NOMO-1 treated with DMSO at 0.1 percent for 48 hours (cell line): ENCODE measurements around the gene CACNA2D1.
A peak's percentile ranks its signal among the peaks of the same experiment; 100 is the strongest.

Experiments used
- DNase-seq: peaks from one replicate; lab custom pipeline; 2025; ENCODE audit not compliant: unreplicated experiment; lab: John Stamatoyannopoulos, UW

CACNA2D1 gene

DNA sequence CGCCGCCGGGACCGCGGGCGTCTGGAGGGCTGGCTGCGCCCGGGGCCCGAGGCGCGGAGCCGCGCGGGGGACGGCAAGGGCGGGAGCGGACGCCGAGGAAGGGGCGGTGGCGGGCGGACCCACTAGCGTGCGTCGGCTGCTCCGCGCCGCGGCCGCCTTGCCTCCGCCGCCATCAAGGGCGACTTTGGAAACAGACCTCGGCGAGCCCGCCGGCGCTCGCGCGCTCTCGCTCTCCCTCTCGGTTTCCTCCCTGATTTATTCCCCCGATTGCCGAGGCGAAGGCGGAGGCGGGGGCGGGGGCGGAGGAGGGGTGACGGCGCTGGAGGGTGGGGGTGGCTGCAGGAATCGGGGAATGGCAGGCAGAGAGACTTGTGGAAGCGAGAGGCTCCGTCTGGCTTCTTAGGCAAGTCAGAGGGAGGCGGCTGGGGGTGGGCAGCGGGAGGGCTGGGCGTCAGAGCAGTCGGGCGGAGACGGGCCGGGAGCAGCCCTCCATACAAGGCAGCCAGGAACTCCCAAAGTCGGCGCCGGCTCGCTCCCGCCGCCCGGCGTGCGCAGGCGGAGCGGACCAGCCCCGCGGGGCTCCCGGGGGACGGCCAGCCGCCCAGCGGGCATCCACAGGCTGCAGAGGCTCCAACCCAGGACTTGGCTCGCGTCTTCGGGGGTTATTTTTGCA is at the start of gene CACNA2D1:
Gene CACNA2D1, minus strand, starts transcription at position 231 of the 673 bp plus-strand sequence.
- peak; percentile 45 for DNase-seq

DNA sequence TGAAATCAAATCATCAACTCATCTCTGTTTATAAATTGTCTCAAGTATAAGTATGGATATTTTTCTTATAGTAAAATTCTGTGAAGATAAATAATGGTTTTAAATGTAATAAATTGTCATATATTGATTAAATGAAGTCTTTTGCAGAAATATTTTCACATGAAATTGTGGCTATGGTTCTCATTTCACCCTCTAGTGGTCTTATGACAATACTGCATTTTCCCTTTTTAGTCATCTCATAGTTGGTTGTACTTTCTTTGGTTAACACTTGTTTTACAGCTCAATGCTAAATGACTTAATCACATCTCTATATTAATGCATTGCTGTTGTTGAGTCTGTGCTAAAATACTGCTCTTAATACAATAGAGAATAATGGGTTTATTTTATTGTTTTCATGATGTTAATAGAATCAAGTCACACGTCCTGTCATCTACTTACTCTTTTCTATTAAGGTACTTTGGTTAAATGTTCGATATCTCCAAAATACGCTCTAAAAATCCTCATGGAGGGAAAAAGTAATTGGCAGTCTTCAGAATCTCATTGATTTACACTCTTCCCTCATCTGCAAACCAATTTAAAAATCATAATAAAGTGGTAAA is 38.0 kb upstream of the CACNA2D1 start:
- peak; percentile 50 for DNase-seq

DNA sequence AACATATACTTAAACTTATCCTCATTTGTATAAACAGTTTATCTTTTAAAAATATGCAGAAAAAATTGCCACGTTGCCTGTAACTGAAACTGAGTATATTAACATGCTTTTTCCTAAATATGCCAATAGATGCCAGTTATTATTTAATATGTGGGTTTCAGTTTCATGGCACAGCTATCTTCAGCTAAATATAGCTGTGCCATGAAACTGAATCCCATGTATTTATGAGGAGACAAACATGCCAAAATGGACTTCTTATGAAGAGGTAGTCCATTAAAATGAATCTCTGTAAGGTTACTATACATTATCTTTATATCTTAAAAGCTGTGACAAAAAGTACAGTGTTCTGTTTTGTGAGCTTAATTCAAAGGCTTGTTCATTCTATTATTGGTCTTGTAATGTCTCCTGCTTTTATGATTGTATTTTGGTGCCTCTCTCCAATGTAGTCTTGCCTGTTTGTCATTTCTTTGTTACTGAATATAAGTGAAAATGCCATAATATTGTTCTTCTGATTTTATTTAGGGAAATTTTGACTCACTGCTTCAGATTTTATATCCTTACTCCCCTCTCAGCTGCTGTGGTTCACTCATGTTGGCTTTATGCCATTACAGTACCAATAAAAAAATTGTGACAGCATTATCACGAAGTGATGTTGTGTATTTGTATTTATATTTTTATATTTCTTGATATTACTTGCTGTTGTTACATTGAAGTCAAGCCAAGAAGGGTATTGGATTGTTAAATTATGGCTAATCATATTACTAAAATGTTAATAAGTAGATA is 34.3 kb upstream of the CACNA2D1 start:
- no peak for DNase-seq

DNA sequence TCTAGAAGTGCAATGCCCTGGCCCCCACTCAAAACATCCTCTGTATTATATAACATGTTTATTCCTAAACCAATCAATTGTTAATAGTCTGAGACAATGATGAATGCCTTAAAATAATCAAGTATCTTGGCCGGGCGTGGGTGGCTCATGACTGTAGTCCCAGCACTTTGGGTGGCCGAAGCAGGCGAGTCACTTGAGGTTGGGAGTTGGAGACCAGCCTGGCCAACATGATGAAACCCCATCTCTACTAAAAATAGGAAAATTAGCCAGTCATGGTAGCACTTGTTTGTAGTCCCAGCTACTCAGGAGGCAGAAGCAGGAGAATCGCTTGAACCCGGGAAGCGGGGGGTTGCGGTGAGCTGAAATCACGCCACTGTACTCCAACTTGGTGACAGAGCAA is 29.4 kb upstream of the CACNA2D1 start:
- no peak for DNase-seq

DNA sequence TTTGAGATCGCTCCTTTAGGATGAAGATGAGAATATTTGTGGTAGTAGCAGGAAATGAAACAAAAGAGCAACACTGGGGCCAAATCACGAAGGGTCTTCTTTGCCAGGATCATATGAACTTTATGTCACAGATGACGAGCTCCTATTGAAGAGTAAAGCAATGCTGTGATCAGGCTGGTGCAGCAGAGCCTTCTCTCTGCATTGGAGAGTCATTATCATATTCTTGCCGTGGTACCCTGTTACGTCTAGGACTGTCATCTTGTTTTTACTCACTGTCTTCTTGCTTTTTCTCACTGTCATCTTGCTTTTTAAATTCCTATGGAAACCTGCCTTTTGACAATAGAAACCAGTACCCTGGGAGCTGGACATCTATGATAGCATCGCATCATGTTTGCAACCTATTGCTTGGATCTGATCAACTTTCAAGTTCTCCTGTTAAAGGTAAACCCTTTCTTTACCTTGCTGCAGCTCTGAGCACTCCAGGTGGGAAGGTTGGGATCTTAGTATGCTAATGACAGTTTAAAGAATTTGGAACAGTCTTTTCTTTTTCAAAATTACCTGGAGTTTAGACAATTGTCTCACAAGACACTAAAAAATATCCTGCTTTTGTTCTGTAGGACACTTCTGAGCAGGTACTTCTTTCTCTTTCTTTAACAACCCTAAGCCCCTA is 27.9 kb upstream of the CACNA2D1 start:
- DNase-seq = no peak

DNA sequence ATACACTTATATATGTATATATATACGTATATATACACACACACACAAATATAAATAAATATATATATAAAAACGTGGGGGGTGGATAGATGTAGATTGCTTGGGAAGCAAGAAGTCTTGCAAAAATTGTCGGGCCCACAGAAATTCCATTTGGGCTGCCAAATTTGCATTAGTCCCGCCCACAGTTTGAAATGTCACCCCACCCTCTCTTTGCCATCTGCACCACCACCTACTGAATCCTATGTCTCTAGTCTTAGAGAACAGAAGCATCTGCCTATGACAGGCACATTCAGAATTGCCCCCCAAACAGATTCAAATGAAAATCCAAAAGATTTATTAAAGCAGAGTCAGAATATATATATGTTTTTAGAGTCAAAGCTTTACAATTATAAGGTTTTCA is 25.6 kb upstream of the CACNA2D1 start:
- no peak for DNase-seq

DNA sequence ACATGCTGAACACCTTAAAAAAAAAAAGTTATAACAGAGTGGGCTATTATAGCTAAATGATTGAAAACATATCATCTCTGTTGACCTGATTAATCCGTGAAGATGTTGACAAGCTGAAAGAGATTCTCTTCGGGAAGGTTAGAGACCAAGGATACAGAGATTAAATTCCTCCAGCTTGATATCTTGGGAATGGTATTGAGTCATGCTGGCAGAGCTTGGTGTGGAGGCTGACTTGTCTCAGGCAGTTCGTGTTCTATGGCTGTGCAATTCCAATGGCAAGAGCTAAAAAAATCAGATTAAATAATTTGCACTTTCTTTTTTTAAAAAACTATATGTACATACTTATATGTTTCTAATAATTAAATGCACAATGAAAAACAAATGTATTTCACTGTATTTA is 24.9 kb upstream of the CACNA2D1 start:
- no peak for DNase-seq

DNA sequence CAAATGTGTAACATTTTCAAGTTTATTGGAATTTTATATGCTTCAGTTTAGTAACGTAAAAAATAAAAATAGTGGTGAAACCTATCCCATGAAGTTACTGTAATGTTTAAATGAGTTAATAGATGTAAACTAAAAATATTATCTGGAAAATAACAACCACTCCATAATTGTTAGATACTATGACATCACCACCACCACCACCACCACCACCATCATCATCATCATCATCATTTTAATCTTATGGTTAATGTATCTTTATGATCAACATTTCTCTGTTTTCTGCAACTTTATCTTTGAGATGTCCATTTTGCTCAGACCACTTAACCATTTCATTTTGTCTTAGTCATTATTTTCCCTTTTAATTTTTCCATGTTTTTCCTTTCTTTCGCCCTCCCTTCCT is 23.4 kb upstream of the CACNA2D1 start:
- DNase-seq = no peak

DNA sequence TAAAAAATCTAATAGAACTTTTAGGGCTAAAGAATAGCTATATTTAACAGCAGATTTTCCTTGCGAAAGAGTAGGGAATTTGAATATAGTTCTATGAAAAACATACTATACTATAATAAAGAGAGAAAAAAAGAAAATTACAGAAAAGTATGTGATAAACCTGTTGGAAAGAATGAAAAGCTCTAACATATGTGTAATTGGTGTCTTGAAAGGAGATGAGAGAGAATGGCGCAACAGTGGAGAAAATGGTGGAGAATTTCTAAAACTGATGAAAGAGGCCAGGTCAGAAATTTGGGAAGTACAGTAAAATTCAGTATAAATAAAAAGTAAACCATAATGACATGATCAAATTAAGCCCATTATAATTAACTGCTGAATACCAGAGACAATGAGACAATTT is 20.8 kb upstream of the CACNA2D1 start:
- no peak for DNase-seq

DNA sequence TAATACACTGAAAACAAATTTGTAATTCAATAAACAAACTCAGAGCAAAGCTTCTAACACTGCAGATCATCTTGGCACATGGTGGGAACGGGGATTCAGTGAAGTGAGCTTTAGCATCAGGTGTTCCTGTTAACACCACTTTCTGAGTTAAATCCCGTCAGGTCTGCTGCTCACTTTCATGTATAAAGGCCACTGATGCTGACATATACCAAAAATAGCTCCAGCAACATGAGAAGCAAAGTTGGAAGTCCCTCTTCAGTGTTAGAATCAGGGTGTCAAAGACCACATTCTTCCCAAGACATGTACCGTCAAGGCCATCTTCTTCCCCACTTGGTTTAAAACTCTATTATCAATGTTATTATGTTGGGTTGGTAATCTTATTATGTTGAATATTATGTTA is 11.7 kb upstream of the CACNA2D1 start:
- no peak for DNase-seq

DNA sequence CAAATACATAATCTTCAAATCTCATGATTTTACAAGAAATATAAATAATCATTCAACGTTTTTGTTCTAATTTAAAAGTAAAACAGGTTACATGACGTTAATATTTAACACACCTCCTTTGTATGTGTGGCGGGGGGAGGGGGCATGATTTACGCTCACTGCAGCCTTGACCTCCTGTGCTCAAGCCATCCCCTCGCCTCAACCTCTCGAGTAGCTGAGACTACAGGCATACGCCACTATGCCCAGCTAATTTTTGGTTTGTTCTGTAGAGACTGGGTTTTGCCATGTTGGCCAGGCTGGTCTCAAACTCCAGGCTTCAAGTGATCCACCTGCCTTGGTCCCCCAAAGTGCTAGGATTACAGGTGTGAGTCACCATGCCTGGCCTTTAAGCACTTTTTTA is 7.2 kb upstream of the CACNA2D1 start:
- DNase-seq = no peak

DNA sequence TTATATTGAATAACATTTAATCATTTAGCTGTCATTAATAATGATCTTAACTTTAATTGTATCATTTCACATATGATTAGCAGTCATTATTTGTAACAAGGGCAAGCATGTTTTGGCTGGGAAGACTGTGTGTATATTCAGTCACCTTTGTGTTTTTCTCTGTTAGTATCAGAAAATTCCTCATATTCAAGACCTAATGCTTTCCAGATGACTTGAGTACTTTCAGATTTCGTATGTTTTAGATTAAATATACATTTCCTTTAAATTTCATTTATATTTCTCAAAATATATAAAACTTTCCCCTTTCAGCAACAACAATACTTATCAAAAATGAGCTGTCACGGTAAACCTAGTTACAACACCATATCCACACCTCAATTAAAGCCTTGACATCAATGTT is 6.3 kb upstream of the CACNA2D1 start:
- DNase-seq = no peak

DNA sequence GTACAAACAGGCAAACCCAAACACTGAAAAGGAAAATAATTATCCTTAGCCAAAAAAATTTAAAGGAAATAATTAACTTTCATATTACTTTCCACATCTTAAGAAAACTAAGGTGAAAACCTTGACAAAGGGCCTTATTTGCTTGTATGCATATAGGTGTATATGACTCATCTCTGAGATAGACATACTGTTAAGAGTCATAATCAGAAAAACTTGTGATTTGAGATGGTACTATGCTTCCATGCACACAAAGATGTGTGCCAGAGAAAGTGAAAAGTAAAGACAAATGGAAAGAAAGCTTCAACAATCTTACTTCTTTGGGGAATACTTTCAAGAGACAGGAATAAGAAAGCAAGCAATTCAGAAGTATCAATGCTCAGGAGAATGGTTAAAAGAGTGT is 3.3 kb upstream of the CACNA2D1 start:
- no peak for DNase-seq

DNA sequence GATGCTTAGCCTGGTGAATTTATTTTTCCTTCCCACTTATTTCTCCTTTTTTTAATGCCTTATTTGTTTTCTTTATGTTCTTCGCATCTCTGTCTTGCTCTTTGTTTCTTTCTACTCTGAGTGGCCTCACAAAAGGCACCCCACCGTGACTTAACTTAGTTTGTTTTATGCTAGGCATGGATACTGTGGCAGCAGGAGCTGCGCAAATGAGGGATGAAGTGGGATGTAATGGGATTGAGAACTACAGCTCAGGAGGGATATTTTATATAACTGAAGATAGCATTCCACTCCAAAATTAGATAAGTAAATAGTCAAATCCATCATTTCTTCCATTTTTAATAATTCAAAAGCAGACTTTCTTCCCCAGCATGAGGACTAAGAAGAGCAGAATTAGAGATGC is 1.7 kb upstream of the CACNA2D1 start:
- DNase-seq = no peak

DNA sequence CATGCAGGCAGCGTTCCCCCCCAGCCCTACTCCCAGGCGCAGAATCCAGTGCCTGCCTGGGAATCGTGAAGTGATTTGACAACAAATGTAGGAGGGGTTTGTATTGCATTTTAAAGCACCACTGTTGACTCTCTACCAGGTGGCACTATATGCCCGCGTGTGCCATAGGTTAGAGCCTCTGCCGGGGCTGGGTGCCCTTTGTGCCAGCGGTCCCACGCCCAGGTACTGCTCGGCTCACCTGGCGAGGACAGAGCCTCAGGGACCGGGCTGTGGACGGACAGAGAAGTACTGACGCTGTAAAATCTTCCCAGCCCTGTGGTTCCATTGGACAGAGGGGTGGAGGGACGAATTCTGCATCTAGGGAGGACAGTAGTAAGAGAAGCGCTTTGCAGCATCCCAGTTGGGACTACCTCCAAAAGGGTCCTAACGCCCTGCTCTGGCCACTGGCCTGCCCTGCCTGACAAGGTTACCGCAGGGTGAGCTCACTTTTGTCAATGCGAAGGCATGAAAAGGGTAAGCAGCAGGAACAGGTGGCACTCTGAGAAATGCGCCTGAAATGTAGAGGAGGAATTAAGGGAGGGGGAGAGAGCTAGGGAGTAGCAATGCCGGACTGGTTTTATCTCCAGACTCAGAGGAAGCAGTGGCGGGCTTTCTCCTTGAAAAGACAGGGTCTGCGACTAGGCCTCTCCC is 788 bp upstream of the CACNA2D1 start:
- DNase-seq = no peak

DNA sequence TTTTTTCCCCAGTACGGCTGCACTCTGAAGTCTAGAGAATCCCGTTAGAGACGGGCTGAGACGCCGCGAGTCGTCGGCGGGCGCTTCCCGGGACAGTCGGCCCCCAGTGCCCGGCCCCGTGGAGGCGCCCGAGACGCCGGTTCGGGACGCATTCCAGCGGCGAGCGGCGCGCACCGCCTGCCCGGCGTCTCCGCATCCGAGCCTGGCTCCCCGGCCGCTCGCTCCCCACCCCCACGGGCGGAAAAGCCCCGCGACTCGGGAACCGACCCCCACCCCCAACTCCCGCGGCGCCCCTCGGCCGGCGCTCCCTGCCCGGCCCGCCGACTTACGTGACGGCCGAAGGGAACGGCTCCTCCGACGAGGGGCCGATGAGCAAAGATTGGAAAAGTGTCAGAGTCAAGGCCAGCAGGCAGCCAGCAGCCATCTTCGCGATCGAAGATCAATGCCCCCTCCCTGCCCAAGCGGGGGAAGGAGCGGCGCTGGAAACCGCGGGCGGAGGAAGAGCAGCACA is 486 bp downstream of the CACNA2D1 start:
- no peak for DNase-seq

DNA sequence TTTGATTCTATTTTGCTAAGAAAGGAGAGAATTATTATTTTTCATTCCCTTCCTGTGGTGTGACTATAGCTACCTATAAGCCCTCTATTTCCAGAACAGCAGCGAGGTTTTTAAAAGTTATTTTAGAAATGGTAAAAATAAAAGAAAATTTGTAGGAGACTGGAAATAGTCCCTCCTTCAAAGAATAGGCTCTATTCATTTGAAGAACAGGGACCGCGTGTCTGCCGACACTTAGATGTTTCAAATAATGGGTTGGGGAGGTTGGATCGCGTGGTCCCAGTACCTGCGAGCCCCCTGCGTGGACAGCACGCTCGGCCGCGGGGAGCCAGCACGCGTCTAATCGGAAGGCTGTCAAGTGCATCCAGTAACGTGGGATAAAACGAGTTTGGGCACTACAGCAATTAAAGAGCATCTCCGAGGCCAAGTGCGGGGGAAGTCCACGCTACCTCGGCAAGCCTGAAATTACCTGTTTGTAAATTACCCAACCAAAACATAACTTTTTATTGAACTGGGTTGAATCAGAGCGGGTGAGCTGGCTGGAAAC is 1.0 kb downstream of the CACNA2D1 start:
- peak; percentile 32 for DNase-seq

DNA sequence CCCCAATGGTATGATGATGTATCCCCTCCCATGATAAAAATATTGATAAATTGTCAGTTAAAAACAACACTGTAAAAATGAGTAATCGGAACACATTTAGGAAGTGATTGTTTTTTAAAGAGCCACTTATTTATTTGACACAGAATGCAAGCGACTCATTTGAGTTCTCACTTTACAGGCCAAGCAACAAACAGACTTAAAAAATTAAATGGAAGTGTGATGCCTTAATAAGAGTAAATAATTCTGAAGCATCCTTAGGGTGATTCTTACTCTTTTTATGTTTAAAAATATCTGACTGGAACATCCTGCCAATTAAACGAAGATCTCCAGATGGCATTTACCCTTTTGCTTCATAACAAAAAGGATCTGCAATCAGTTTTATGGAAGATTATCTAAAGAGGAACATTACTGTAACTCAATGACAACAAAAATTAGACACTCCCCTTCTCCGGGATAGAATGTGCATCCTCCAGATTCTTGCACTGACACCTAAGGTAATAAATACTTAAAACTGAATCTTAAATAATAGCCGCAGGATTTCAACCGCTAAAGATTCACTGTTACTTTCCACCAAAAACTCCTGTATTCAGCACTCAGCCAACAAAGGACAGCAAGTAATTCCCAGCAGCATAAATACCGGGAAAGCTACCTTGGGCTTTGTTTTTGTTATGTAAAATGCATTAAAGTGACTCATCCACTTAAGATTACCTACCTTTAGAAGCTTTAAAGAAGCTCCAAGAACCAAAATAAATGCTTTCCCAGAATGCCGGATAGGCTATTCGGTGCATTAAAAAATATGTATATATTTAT is 1.7 kb downstream of the CACNA2D1 start:
- DNase-seq = no peak

DNA sequence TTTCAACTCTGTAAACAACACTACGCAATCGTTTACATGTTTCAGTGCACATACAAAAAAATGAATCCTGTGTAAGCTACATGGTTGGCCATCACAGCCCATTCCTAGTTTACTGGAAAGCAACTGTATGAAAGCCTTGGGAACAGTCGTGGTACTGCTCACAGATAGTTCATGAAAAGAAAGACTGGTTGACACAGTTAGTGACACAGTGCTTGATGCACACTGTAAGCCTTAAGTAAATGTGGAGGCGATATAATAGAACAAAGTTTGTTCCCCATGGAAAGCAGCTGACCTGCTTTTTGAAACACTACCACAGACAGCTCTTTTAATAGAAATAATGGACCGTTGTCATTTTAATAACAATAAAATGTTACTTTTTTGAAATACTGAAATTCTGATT is 5.1 kb downstream of the CACNA2D1 start:
- no peak for DNase-seq

DNA sequence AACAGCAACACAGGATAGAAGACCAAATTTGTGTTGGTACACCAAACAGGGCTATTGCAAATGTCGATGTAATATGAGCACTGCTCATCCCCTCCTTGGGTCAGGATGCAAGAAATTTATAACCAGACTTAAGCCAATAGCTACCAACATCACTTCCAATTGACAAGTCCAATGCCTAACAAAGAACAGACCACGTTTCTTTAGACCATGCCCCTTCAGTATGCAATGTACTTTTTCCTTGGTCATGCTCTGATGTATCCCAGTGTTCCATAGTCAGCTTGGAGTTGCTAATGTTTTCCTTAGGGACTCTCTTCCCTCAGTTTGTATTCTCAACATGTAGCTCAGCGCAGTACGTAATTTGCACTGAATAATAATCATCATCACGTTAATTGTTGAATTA is 7.8 kb downstream of the CACNA2D1 start:
- no peak for DNase-seq
